ENCODE data around the gene KMT2A.
"Not testable (repeated sequence)": the region's sequence is repeated elsewhere in the genome, so short reads cannot be mapped to it uniquely, and the experiment has no call there.

Gene KMT2A

GRCh38 chr11:118531597-118532084, 95.3 kb downstream of the KMT2A start:
- in situ Hi-C loops (cut with MboI; ENCODE audit: low sequenced_read_pairs) = no loop called here

- in situ Hi-C loops (cut with MboI; ENCODE audit: low sequenced_read_pairs) = no loop called here
These were observed 95.8 kb downstream of the KMT2A start for GRCh38 chr11:118532091-118532490.

- in situ Hi-C loops (cut with MboI; ENCODE audit: low sequenced_read_pairs) = no loop called here
These were observed 96.8 kb downstream of the KMT2A start for GRCh38 chr11:118532852-118533768.

GRCh38 chr11:118533769-118534729, 97.8 kb downstream of the KMT2A start:
- in situ Hi-C loops (cut with MboI; ENCODE audit: low sequenced_read_pairs) = no loop called here

- in situ Hi-C loops (cut with MboI; ENCODE audit: low sequenced_read_pairs) = no loop called here
These were observed 99.0 kb downstream of the KMT2A start for GRCh38 chr11:118535261-118535660.

- in situ Hi-C loops (cut with MboI; ENCODE audit: low sequenced_read_pairs) = no loop called here
These were observed 100.4 kb downstream of the KMT2A start for GRCh38 chr11:118536726-118537125.

GRCh38 chr11:118537409-118537980, 101.2 kb downstream of the KMT2A start:
- in situ Hi-C loops (cut with MboI; ENCODE audit: low sequenced_read_pairs) = no loop called here

- in situ Hi-C loops (cut with MboI; ENCODE audit: low sequenced_read_pairs) = no loop called here
These were observed 107.8 kb downstream of the KMT2A start for GRCh38 chr11:118544010-118544646.

GRCh38 chr11:118544647-118545010, 108.3 kb downstream of the KMT2A start:
- in situ Hi-C loops (cut with MboI; ENCODE audit: low sequenced_read_pairs) = no loop called here

GRCh38 chr11:118545533-118545932, 109.2 kb downstream of the KMT2A start:
- in situ Hi-C loops (cut with MboI; ENCODE audit: low sequenced_read_pairs) = no loop called here

- in situ Hi-C loops (cut with MboI; ENCODE audit: low sequenced_read_pairs) = no loop called here
These were observed 110.8 kb downstream of the KMT2A start for GRCh38 chr11:118547132-118547531.

GRCh38 chr11:118552341-118552740, 116.0 kb downstream of the KMT2A start:
- in situ Hi-C loops (cut with MboI; ENCODE audit: low sequenced_read_pairs) = no loop called here

- in situ Hi-C loops (cut with MboI; ENCODE audit: low sequenced_read_pairs) = no loop called here
These were observed 124.5 kb downstream of the KMT2A start for GRCh38 chr11:118560806-118561205.

- in situ Hi-C loops (cut with MboI; ENCODE audit: low sequenced_read_pairs) = no loop called here
These were observed 128.8 kb downstream of the KMT2A start for GRCh38 chr11:118565051-118565450.

- in situ Hi-C loops (cut with MboI; ENCODE audit: low sequenced_read_pairs) = no loop called here
These were observed 133.4 kb downstream of the KMT2A start for GRCh38 chr11:118569670-118570069.

GRCh38 chr11:118570787-118571186, 134.5 kb downstream of the KMT2A start:
- in situ Hi-C loops (cut with MboI; ENCODE audit: low sequenced_read_pairs) = no loop called here

GRCh38 chr11:118571701-118572060, 135.4 kb downstream of the KMT2A start:
- in situ Hi-C loops (cut with MboI; ENCODE audit: low sequenced_read_pairs) = not testable (repeated sequence)

GRCh38 chr11:118572061-118572980, 136.0 kb downstream of the KMT2A start, which contains the start of gene ARCN1:
TSS of gene ARCN1 (plus strand) at chr11:118572409. CDS start at chr11:118572548, 139 bp downstream.
- in situ Hi-C loops (cut with MboI; ENCODE audit: low sequenced_read_pairs) = no loop called here

GRCh38 chr11:118572981-118573550, 136.8 kb downstream of the KMT2A start:
- in situ Hi-C loops (cut with MboI; ENCODE audit: low sequenced_read_pairs) = no loop called here
